ENCODE data around the gene CWC15. TPM values are rescaled to one million over a fixed set of nuclear protein-coding genes. Genes with fewer than 3 reads are reported as not detected.

The CWC15 gene
- total and polyA plus RNA-seq, 9 of the 15 experiments (the other 6 are each of a cell fraction or from before 2014, with no cell fraction given) = 47.3 to 168 (median 89.2) TPM

GRCh38 chr11:94925422-94926270 is 47.7 kb downstream of the CWC15 start (continued):
- TF ChIP-seq PRPF4 (IDR thresholded peaks at IDR 0.05; ENCODE audit: insufficient read depth, low read depth, low read length, poor library complexity, severe bottlenecking) = no peak
- TF ChIP-seq TRIM28 (IDR thresholded peaks at IDR 0.05) = no peak
- no peak for TF ChIP-seq HDAC2 (IDR thresholded peaks at IDR 0.05)
- TF ChIP-seq ZNF224 (CRISPR knock-in tag; IDR thresholded peaks at IDR 0.05) = no peak
- TF ChIP-seq HDAC1 (IDR thresholded peaks at IDR 0.05) = no peak

GRCh38 chr11:94924612-94925011 is 48.7 kb downstream of the CWC15 start:
- WGBS (ENCODE audit: insufficient coverage, low coverage, missing lambda C conversion rate) = 6% methylated on average over 5 of the region's 5 CpGs
- FAIRE-seq = no peak
- H3K4me2 ChIP-seq (ENCODE audit: insufficient read depth, low read length) = no peak overlapping the region

More at GRCh38 chr11:94924612-94925011, 48.7 kb downstream of the CWC15 start:
- H3K9me3 ChIP-seq (replicated peaks; ENCODE audit: control insufficient read depth, insufficient read depth, low read depth, low read length) = 0 out of 2 replicates have a peak, but pooled peaks cover 3% of the 10 kb centered on the region
- no peak for TF ChIP-seq ZZZ3 (IDR thresholded peaks at IDR 0.05)
- no peak for TF ChIP-seq CBFB (CRISPR knock-in tag; IDR thresholded peaks at IDR 0.05)
- TF ChIP-seq PCBP1 (IDR thresholded peaks at IDR 0.05; ENCODE audit: low read depth, low read length, poor library complexity, severe bottlenecking) = no peak
- TF ChIP-seq ZBTB7A (IDR thresholded peaks at IDR 0.05; ENCODE audit: borderline replicate concordance, control insufficient read depth, low read depth, low read length) = no peak
- no peak for TF ChIP-seq TCF3 (CRISPR knock-in tag; IDR thresholded peaks at IDR 0.05)
- no peak for TF ChIP-seq ADNP (tag; IDR thresholded peaks at IDR 0.05)
- no peak for TF ChIP-seq ZNF121 (CRISPR knock-in tag; conservative IDR thresholded peaks at IDR 0.05)
- no peak for TF ChIP-seq NBN (IDR thresholded peaks at IDR 0.05; ENCODE audit: low read depth)
- no peak for TF ChIP-seq CREM (IDR thresholded peaks at IDR 0.05; ENCODE audit: low read depth)
- no peak for TF ChIP-seq SRSF7 (optimal IDR thresholded peaks at IDR 0.05; ENCODE audit: low read depth, low read length)
- TF ChIP-seq HMG20B (CRISPR knock-in tag; IDR thresholded peaks at IDR 0.05) = no peak
- BruUV-seq (replicated peaks) = no TSS peak
- no peak overlapping the region for H3K9ac ChIP-seq (ENCODE audit: insufficient read depth in 1 of 2, low read depth in 2 of 2, low read length in 2 of 2)
- in situ Hi-C loops (cut with MboI) = no loop called here
- intact Hi-C loops (cut with micrococcal nuclease) = no loop called here
- DNase-seq (ENCODE audit: extremely low read depth in 1 of 4, low spot score in 3 of 4) (no peak), ATAC-seq (no peak)
- CTCF ChIA-PET (ENCODE audit: low intra/inter-chr PET ratio) = no interaction called here
- no peaks in the 10 kb centered on the region for H3K36me3 ChIP-seq (ENCODE audit: control insufficient read depth, insufficient read depth, low read length)
- H2AFZ ChIP-seq (ENCODE audit: low read depth, low read length) = no peak overlapping the region
- peaks cover 3 to 8% of the 10 kb centered on the region in 2 experiments; a peak in 2 of 5 replicates for H3K27me3 ChIP-seq (ENCODE audit: control insufficient read depth in 2 of 2, insufficient read depth in 2 of 2, low read length in 2 of 2)
- no peaks in the 10 kb centered on the region for H4K20me1 ChIP-seq (replicated peaks; ENCODE audit: control insufficient read depth, insufficient read depth, low read length)
- H3K27ac ChIP-seq (ENCODE audit: extremely low read depth, low read depth, low read length) = no peak overlapping the region
- H3K9me1 ChIP-seq (ENCODE audit: control insufficient read depth, insufficient read depth, low read length) = no peaks in the 10 kb centered on the region
- no peaks in the 10 kb centered on the region; a peak in 1 of 5 replicates for H3K4me1 ChIP-seq (replicated peaks in 1 of 2; ENCODE audit: control insufficient read depth in 2 of 2, insufficient read depth in 2 of 2, low read length in 2 of 2)
- H3K4me3 ChIP-seq = no peak overlapping the region
- POLR2A ChIA-PET = no interaction called here
- no peaks in the 10 kb centered on the region for H3K79me2 ChIP-seq (ENCODE audit: control insufficient read depth, insufficient read depth, low read length)
